Endothelial cell of umbilical vein (primary cell): ENCODE results near the gene ATP1A3. TPM values are rescaled to one million over a fixed set of nuclear protein-coding genes. Genes with fewer than 3 reads are reported as not detected.
A peak's percentile ranks its signal among the peaks of the same experiment; 100 is the strongest.

Experiments used
- BruUV-seq: library from RNA; stranded (reverse); fragments of 400-500 nt; replicated peaks from 2 replicates; lab custom pipeline; 2021; lab: Mats Ljungman, UMichigan
- CTCF ChIA-PET: fragments of 300-600, 350-600 bp; sonication (Branson Sonifier 250); formaldehyde crosslinking; loops from one replicate; lab custom pipeline; 2021; ENCODE audit warnings: antibody characterized with exemption, inconsistent platforms; lab: Charles Lee
- POLR2A ChIA-PET: fragments of 300-600, 350-600 bp; sonication (Branson Sonifier 250); formaldehyde crosslinking; loops from one replicate; lab custom pipeline; 2021; ENCODE audit warnings: antibody characterized with exemption, inconsistent platforms; lab: Charles Lee
- DNase-seq: peaks from one replicate; pipeline ENCODE4 v3.0.0-alpha.2; 2011; ENCODE audit warnings: low read depth, low spot score
- FAIRE-seq: peaks from 2 replicates; lab custom pipeline; 2011; peaks lifted over from hg19 to GRCh38; lab: Jason Lieb, UNC
- H2AFZ ChIP-seq: 2 replicates; pipeline ENCODE4 v1.6.0; 2012; ENCODE audit warnings: low read depth, low read length, control low read depth, inconsistent platforms
- H3K27ac ChIP-seq: 2 replicates; pipeline ENCODE4 v1.5.1; 2011; ENCODE audit warnings: low read depth, mild to moderate bottlenecking, control low read depth, low read length, moderate library complexity; ENCODE audit not compliant: insufficient read depth
- H3K27me3 ChIP-seq, 2 experiments: 2 replicates each; pipeline versions ENCODE4 v1.6.0 to v1.6.1; 2011; ENCODE audit warnings: low read length in 2 of 2, mixed read lengths in 1 of 2; ENCODE audit not compliant: control insufficient read depth in 2 of 2, insufficient read depth in 2 of 2
- H3K36me3 ChIP-seq, 2 experiments: 2 replicates in 1 of 2; 3 replicates in 1 of 2; pipeline ENCODE4 v1.5.1; 2011; ENCODE audit warnings: low read length in 2 of 2, mild to moderate bottlenecking in 1 of 2, moderate library complexity in 1 of 2; ENCODE audit not compliant: control insufficient read depth in 2 of 2, insufficient read depth in 2 of 2; ENCODE audit errors: extremely low read depth in 1 of 2
- H3K4me1 ChIP-seq: 3 replicates; pipeline ENCODE4 v1.5.1; 2011; ENCODE audit warnings: mild to moderate bottlenecking, low read length; ENCODE audit not compliant: control insufficient read depth, insufficient read depth; ENCODE audit errors: extremely low read depth
- H3K4me2 ChIP-seq: 2 replicates; pipeline ENCODE4 v1.6.1; 2011; ENCODE audit warnings: low read length, control low read depth, mixed read lengths; ENCODE audit not compliant: insufficient read depth
- H3K4me3 ChIP-seq, 3 experiments: fragments of 200-600 bp in 1 of 3; sonication (generic), shearing (Covaris generic) in 1 of 3; replicated peaks in 1 of 3; 2 replicates each; pipeline ENCODE4 v1.5.1; 2011 to 2016; ENCODE audit warnings: control low read depth in 3 of 3, low read length in 3 of 3, mild to moderate bottlenecking in 2 of 3, inconsistent platforms in 1 of 3, low read depth in 1 of 3, moderate library complexity in 1 of 3; ENCODE audit not compliant: insufficient read depth in 1 of 3
- H3K79me2 ChIP-seq: 2 replicates; pipeline ENCODE4 v1.6.0; 2012; ENCODE audit warnings: low read length, inconsistent platforms; ENCODE audit not compliant: control insufficient read depth, insufficient read depth
- H3K9ac ChIP-seq: replicated peaks from 2 replicates; pipeline ENCODE3; 2011; ENCODE audit warnings: low read length, control low read depth; ENCODE audit not compliant: insufficient read depth; ENCODE audit errors: extremely low read depth
- H3K9me1 ChIP-seq: replicated peaks from 3 replicates; pipeline ENCODE4 v1.6.0; 2011; ENCODE audit warnings: mild to moderate bottlenecking, low read length; ENCODE audit not compliant: control insufficient read depth, insufficient read depth; ENCODE audit errors: extremely low read depth
- H3K9me3 ChIP-seq: replicated peaks from 2 replicates; pipeline ENCODE4 v1.5.1; 2012; ENCODE audit warnings: low read length, inconsistent platforms; ENCODE audit not compliant: control insufficient read depth, insufficient read depth
- H4K20me1 ChIP-seq: replicated peaks from 2 replicates; pipeline ENCODE3; 2011; ENCODE audit warnings: mild to moderate bottlenecking, low read length; ENCODE audit not compliant: control insufficient read depth, insufficient read depth; ENCODE audit errors: extremely low read depth
- EZH2 ChIP-seq: IDR thresholded peaks from 2 replicates; pipeline ENCODE4 v1.6.1; 2012; ENCODE audit warnings: borderline replicate concordance, low read depth, mild to moderate bottlenecking, moderate library complexity, low read length, inconsistent platforms; ENCODE audit not compliant: severe bottlenecking
- GATA2 ChIP-seq: IDR thresholded peaks from 2 replicates; pipeline ENCODE4 v1.7.0; 2011; ENCODE audit warnings: low read depth, mild to moderate bottlenecking, moderate library complexity, mixed read lengths, low read length; ENCODE audit not compliant: insufficient read length, insufficient read depth
- JUN ChIP-seq: IDR thresholded peaks from 2 replicates; pipeline ENCODE4 v1.6.1; 2011; ENCODE audit warnings: borderline replicate concordance, low read depth; ENCODE audit not compliant: insufficient read length, insufficient read depth
- POLR2A ChIP-seq: IDR thresholded peaks from 2 replicates; pipeline ENCODE4 v1.6.1; 2012; ENCODE audit warnings: low read depth, mild to moderate bottlenecking, control low read depth, low read length
- POLR2AphosphoS5 ChIP-seq: IDR thresholded peaks from 2 replicates; pipeline ENCODE4 v1.6.1; 2012; ENCODE audit warnings: low read depth, mild to moderate bottlenecking, control low read depth, low read length, moderate library complexity; ENCODE audit not compliant: insufficient read depth
- dilution Hi-C: fragments of 300-500 bp; cut with MboI; formaldehyde crosslinking; loops from one replicate; pipeline ENCODE4 v1.15.0; 2019; ENCODE audit warnings: low sequenced_read_pairs; ENCODE audit not compliant: extremely low pct_ligation_motif_present
- intact Hi-C: fragments of 100-400 bp; cut with micrococcal nuclease; formaldehyde crosslinking; loops from one replicate; pipeline ENCODE4 v1.10.0; 2022
- polyA plus RNA-seq, 4 experiments: library from polyadenylated mRNA; depleted of rRNA in 3 of 4; stranded (reverse) in 3 of 4; unstranded in 1 of 4; fragments of >200 nt; gene quantifications; 2 replicates each; pipeline versions ENCODE4 v1.2.1 to v1.2.3, GENCODE V29; 2011 to 2012; ENCODE audit warnings: missing spikeins in 1 of 4
- total RNA-seq: library from RNA; stranded (reverse); gene quantifications from 2 replicates; pipeline ENCODE4 v1.2.3, GENCODE V29; 2021

ATP1A3 gene
- total and polyA plus RNA-seq, 2 donors (not counting 3 experiments of a cell fraction or from before 2014, with no cell fraction given): 0.40 TPM; not detected in 1

DNA sequence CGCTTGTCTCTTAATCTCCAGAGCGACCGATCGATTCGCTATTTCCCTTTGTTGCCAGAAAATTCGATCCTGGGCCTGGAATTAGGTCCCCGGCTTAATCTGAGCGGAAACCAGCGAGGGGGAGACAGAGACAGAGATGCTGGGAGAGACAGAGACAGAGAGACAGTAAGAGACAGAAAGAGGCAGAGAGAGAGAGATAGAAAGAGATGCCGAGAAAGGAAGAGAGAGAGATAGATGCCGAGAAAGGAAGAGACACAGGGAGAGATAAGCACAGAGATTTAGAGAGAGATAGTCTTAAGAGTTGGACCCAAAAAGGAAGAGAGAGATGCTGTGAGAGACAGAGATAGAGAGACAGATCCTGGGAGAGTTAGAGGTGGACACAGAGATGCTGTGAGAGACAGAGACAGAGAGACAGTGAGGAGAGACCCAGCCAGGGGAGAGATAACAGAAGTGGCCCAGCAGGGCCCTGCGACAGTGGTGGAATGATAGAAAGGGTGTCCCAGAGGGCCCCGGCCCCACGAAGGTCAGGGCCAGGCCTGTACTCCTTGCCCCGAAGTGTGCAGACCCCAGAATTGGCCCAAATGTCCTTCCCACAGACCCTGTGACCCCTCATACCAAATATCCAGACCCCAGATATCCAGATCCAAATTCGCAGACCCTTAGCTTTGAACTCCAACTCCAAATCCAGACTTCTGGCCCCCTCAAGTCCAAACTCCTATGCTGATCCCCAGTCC lies 67.1 kb downstream of the ATP1A3 start:
- dilution Hi-C loops: no loop called here
- FAIRE-seq (no peak), DNase-seq (no peak)
- no peak overlapping the region for H2AFZ ChIP-seq
- H3K79me2 ChIP-seq: no peaks in the 10 kb centered on the region
- no peaks in the 10 kb centered on the region for H3K4me1 ChIP-seq
- CTCF ChIA-PET: interaction anchor here (1.5 kb wide), 1 partner anchor 53 kb away, joined by 8 read pairs; no protein-coding TSS in a partner anchor
- no peaks in the 10 kb centered on the region for H4K20me1 ChIP-seq
- no peak overlapping the region for H3K4me3 ChIP-seq
- TF ChIP-seq EZH2 (peak; percentile 53), POLR2A (no peak), POLR2AphosphoS5 (no peak), JUN (no peak), GATA2 (no peak)
- POLR2A ChIA-PET: no interaction called here
- H3K9ac ChIP-seq: no peak overlapping the region
- H3K36me3 ChIP-seq: no peaks in the 10 kb centered on the region
- no TSS peak for BruUV-seq
- H3K9me3 ChIP-seq: no peaks in the 10 kb centered on the region
- no peak overlapping the region for H3K27ac ChIP-seq
- peaks cover 67 to 70% of the 10 kb centered on the region in 2 experiments for H3K27me3 ChIP-seq
- H3K9me1 ChIP-seq: no peaks in the 10 kb centered on the region
- intact Hi-C loops: no loop called here
- H3K4me2 ChIP-seq: no peak overlapping the region

DNA sequence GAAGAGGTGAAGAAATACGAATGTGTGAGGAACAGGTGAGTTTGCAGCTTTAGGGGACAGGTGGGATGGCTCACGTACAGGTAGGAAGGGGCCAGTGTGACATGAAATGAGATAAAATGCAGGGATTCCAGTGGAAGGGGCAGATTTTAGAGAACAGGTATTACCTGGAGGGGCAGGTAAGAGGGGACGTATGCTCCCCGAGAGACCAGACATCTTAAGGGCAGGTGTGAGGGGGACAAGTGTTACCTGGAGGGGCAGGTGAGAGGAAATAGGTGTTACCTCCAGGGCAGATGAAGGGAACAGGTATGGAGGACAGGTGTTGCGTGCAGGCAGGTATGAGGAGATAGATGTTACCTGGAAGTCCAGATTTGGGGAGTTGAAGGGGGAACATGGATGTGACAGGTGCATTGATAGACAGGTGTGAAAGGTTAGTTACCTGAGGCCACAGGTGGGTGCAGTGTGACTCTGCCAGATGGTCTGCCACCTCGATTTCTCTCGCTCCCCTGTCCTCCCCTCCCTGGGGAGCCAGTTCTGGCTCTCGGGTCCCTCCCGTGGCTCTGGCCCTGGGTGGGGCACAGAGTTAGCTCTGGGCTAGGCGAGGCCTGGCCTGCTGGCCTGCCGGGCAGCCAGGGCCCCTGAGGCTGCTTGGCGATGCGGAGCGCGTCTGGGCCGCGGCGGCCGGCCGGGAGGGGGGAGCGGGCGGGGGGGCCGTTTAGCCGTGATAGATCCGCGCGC lies 67.8 kb downstream of the ATP1A3 start:
- no TSS peak for BruUV-seq
- intact Hi-C loops: no loop called here

More for the DNA sequence above, 67.8 kb downstream of the ATP1A3 start:
- no peak overlapping the region for H3K4me2 ChIP-seq
- no peak overlapping the region for H3K4me3 ChIP-seq
- no peak for DNase-seq
- ChIA-PET POLR2A (no interaction called here), CTCF (no interaction called here)
- H4K20me1 ChIP-seq: no peaks in the 10 kb centered on the region
- H3K9ac ChIP-seq: no peak overlapping the region
- peaks cover 65 to 69% of the 10 kb centered on the region in 2 experiments for H3K27me3 ChIP-seq
- H3K4me1 ChIP-seq: no peaks in the 10 kb centered on the region
- no peak overlapping the region for H3K27ac ChIP-seq
- TF ChIP-seq GATA2 (no peak), JUN (no peak), EZH2 (peak; percentile 27), POLR2A (no peak)
- no peaks in the 10 kb centered on the region for H3K9me3 ChIP-seq
- H3K79me2 ChIP-seq: no peaks in the 10 kb centered on the region
- H3K36me3 ChIP-seq: no peaks in the 10 kb centered on the region
- no peak for FAIRE-seq
- dilution Hi-C loops: no loop called here
- H2AFZ ChIP-seq: no peak overlapping the region
- H3K9me1 ChIP-seq: no peaks in the 10 kb centered on the region
